ENCODE results near the gene PDS5A.
"Not testable (repeated sequence)": the region's sequence is repeated elsewhere in the genome, so short reads cannot be mapped to it uniquely, and the experiment has no call there.

The PDS5A gene

GRCh38 chr4:39905656-39906055 is 72.1 kb downstream of the PDS5A start:
- TF ChIP-seq ZNF8 (CRISPR knock-in tag; IDR thresholded peaks at IDR 0.05) = no peak
- TF ChIP-seq, protein P1, sequence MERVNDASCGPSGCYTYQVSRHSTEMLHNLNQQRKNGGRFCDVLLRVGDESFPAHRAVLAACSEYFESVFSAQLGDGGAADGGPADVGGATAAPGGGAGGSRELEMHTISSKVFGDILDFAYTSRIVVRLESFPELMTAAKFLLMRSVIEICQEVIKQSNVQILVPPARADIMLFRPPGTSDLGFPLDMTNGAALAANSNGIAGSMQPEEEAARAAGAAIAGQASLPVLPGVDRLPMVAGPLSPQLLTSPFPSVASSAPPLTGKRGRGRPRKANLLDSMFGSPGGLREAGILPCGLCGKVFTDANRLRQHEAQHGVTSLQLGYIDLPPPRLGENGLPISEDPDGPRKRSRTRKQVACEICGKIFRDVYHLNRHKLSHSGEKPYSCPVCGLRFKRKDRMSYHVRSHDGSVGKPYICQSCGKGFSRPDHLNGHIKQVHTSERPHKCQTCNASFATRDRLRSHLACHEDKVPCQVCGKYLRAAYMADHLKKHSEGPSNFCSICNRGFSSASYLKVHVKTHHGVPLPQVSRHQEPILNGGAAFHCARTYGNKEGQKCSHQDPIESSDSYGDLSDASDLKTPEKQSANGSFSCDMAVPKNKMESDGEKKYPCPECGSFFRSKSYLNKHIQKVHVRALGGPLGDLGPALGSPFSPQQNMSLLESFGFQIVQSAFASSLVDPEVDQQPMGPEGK (CRISPR knock-in tag; IDR thresholded peaks at IDR 0.05; ENCODE audit: borderline replicate concordance) = no peak
- no peak for TF ChIP-seq POU6F1 (CRISPR knock-in tag; IDR thresholded peaks at IDR 0.05; ENCODE audit: borderline replicate concordance, low read depth)
- TF ChIP-seq ZC3H10 (CRISPR knock-in tag; IDR thresholded peaks at IDR 0.05) = no peak
- no peak for TF ChIP-seq PPARA (CRISPR knock-in tag; IDR thresholded peaks at IDR 0.05; ENCODE audit: borderline replicate concordance)
- TF ChIP-seq ZFP30 (CRISPR knock-in tag; IDR thresholded peaks at IDR 0.05) = no peak
- ATAC-seq = no peak

- ATAC-seq = not testable (repeated sequence)
These were observed 72.7 kb downstream of the PDS5A start for GRCh38 chr4:39905019-39905418.

DNA sequence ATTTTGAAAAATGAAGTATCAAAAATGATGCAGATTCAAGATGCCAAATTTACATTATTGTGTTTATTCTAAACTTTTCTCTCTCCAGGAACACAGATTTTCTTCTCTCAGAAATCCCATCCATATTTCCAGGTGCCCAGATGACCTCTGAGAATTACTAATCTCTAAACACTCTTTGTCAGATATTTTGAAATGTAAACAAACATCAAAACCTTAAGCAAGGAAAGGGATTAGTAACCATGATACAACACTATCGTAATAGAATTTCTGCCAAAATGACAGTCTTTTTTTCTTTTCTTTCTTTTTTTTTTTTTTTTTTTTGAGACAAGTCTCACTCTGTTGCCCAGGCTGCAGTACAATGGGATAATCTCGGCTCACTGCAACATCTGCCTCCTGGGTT is 76.7 kb downstream of the PDS5A start:
- no peak for ATAC-seq
- TF ChIP-seq POU6F1 (CRISPR knock-in tag; IDR thresholded peaks at IDR 0.05; ENCODE audit: borderline replicate concordance, low read depth) = no peak
- TF ChIP-seq, protein P2, sequence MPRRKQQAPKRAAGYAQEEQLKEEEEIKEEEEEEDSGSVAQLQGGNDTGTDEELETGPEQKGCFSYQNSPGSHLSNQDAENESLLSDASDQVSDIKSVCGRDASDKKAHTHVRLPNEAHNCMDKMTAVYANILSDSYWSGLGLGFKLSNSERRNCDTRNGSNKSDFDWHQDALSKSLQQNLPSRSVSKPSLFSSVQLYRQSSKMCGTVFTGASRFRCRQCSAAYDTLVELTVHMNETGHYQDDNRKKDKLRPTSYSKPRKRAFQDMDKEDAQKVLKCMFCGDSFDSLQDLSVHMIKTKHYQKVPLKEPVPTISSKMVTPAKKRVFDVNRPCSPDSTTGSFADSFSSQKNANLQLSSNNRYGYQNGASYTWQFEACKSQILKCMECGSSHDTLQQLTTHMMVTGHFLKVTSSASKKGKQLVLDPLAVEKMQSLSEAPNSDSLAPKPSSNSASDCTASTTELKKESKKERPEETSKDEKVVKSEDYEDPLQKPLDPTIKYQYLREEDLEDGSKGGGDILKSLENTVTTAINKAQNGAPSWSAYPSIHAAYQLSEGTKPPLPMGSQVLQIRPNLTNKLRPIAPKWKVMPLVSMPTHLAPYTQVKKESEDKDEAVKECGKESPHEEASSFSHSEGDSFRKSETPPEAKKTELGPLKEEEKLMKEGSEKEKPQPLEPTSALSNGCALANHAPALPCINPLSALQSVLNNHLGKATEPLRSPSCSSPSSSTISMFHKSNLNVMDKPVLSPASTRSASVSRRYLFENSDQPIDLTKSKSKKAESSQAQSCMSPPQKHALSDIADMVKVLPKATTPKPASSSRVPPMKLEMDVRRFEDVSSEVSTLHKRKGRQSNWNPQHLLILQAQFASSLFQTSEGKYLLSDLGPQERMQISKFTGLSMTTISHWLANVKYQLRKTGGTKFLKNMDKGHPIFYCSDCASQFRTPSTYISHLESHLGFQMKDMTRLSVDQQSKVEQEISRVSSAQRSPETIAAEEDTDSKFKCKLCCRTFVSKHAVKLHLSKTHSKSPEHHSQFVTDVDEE (CRISPR knock-in tag; IDR thresholded peaks at IDR 0.05) = no peak
- TF ChIP-seq, protein P1 (CRISPR knock-in tag; IDR thresholded peaks at IDR 0.05; ENCODE audit: borderline replicate concordance) = no peak
- no peak for TF ChIP-seq ZC3H10 (CRISPR knock-in tag; IDR thresholded peaks at IDR 0.05)
- no peak for TF ChIP-seq RARB (CRISPR knock-in tag; IDR thresholded peaks at IDR 0.05)
- TF ChIP-seq ESRRG (CRISPR knock-in tag; IDR thresholded peaks at IDR 0.05) = no peak
- TF ChIP-seq ZNF565 (CRISPR knock-in tag; conservative IDR thresholded peaks at IDR 0.05; ENCODE audit: low read depth) = no peak
- TF ChIP-seq, protein P3, sequence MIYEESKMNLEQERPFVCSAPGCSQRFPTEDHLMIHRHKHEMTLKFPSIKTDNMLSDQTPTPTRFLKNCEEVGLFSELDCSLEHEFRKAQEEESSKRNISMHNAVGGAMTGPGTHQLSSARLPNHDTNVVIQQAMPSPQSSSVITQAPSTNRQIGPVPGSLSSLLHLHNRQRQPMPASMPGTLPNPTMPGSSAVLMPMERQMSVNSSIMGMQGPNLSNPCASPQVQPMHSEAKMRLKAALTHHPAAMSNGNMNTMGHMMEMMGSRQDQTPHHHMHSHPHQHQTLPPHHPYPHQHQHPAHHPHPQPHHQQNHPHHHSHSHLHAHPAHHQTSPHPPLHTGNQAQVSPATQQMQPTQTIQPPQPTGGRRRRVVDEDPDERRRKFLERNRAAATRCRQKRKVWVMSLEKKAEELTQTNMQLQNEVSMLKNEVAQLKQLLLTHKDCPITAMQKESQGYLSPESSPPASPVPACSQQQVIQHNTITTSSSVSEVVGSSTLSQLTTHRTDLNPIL (CRISPR knock-in tag; IDR thresholded peaks at IDR 0.05; ENCODE audit: low read depth) = no peak
- no peak for TF ChIP-seq TOX (CRISPR knock-in tag; IDR thresholded peaks at IDR 0.05; ENCODE audit: borderline replicate concordance)
- TF ChIP-seq OSR1 (CRISPR knock-in tag; IDR thresholded peaks at IDR 0.05) = no peak
- no peak for TF ChIP-seq ZFP30 (CRISPR knock-in tag; IDR thresholded peaks at IDR 0.05)
- no peak for TF ChIP-seq ZFP3 (CRISPR knock-in tag; IDR thresholded peaks at IDR 0.05)
- TF ChIP-seq ZNF70 (CRISPR knock-in tag; IDR thresholded peaks at IDR 0.05) = no peak
- no peak for TF ChIP-seq ARNTL (CRISPR knock-in tag; IDR thresholded peaks at IDR 0.05; ENCODE audit: borderline replicate concordance, low read depth)
- TF ChIP-seq PPARA (CRISPR knock-in tag; IDR thresholded peaks at IDR 0.05; ENCODE audit: borderline replicate concordance) = no peak
- no peak for TF ChIP-seq GLIS3 (CRISPR knock-in tag; IDR thresholded peaks at IDR 0.05)
- TF ChIP-seq ZNF8 (CRISPR knock-in tag; IDR thresholded peaks at IDR 0.05) = no peak
- no peak for TF ChIP-seq BACH2 (CRISPR knock-in tag; IDR thresholded peaks at IDR 0.05; ENCODE audit: borderline replicate concordance)
- no peak for TF ChIP-seq ISL1 (CRISPR knock-in tag; IDR thresholded peaks at IDR 0.05)
